ENCODE data around the gene SPATA46. TPM values are rescaled to one million over a fixed set of nuclear protein-coding genes. Genes with fewer than 3 reads are reported as not detected.

The SPATA46 gene
- total and polyA plus RNA-seq, 2 donors (not counting 3 experiments of a cell fraction or from before 2014, with no cell fraction given) = not detected

DNA sequence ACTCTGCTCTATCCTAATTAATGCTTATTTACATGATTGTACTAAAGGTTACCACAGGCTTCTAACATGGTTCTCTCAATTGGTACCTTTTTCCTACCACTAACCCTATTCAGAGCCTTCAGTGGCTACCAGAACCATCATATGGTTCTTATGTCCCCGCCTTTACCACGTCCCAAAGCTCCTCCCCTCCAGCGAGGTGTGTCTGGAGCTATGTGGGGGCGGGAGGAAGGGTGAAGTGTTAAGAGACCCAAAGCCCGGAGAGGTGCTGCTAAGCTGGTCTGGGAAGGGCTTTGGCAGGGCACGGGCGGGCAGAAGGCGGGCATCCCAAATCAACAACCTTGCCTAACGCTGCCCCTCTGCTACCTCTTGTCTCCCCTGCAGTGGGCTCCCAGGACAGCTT is 10.0 kb downstream of the SPATA46 start:
- CTCF ChIA-PET = interaction anchor here (1.4 to 4.4 kb wide), 3 partner anchors 9 to 19 kb away, joined by 3 to 24 read pairs (median 4); no protein-coding TSS in a partner anchor
- intact Hi-C loops (cut with micrococcal nuclease) = no loop called here
- no TSS peak for BruUV-seq (replicated peaks)
- no peaks in the 10 kb centered on the region for H3K27me3 ChIP-seq (ENCODE audit: control insufficient read depth in 2 of 2, insufficient read depth in 2 of 2, low read length in 2 of 2)
- H3K4me1 ChIP-seq (ENCODE audit: control insufficient read depth, extremely low read depth, insufficient read depth, low read length) = no peaks in the 10 kb centered on the region
- dilution Hi-C loops (cut with MboI; ENCODE audit: extremely low pct_ligation_motif_present, low sequenced_read_pairs) = no loop called here
- peaks cover 0 to 4% of the 10 kb centered on the region in 2 experiments for H3K36me3 ChIP-seq (ENCODE audit: control insufficient read depth in 2 of 2, extremely low read depth in 1 of 2, insufficient read depth in 2 of 2, low read length in 2 of 2)
- DNase-seq (ENCODE audit: low read depth, low spot score) (no peak), FAIRE-seq (no peak)
- H3K9me1 ChIP-seq (replicated peaks; ENCODE audit: control insufficient read depth, extremely low read depth, insufficient read depth, low read length) = no peaks in the 10 kb centered on the region
- H2AFZ ChIP-seq (ENCODE audit: low read depth, low read length) = no peak overlapping the region
- no peak overlapping the region for H3K9ac ChIP-seq (replicated peaks; ENCODE audit: extremely low read depth, insufficient read depth, low read length)
- no peak overlapping the region for H3K4me3 ChIP-seq (replicated peaks in 1 of 3; ENCODE audit: insufficient read depth in 1 of 3, low read depth in 1 of 3, low read length in 3 of 3)
- no peaks in the 10 kb centered on the region for H3K79me2 ChIP-seq (ENCODE audit: control insufficient read depth, insufficient read depth, low read length)
- POLR2A ChIA-PET = no interaction called here
- H3K4me2 ChIP-seq (ENCODE audit: insufficient read depth, low read length) = no peak overlapping the region
- no peaks in the 10 kb centered on the region for H3K9me3 ChIP-seq (replicated peaks; ENCODE audit: control insufficient read depth, insufficient read depth, low read length)
- H4K20me1 ChIP-seq (replicated peaks; ENCODE audit: control insufficient read depth, extremely low read depth, insufficient read depth, low read length) = no peaks in the 10 kb centered on the region
- H3K27ac ChIP-seq (ENCODE audit: insufficient read depth, low read depth, low read length) = no peak overlapping the region
- TF ChIP-seq, protein P1, sequence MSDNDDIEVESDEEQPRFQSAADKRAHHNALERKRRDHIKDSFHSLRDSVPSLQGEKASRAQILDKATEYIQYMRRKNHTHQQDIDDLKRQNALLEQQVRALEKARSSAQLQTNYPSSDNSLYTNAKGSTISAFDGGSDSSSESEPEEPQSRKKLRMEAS (IDR thresholded peaks at IDR 0.05; ENCODE audit: insufficient read depth, insufficient read length) = no peak
- TF ChIP-seq JUN (IDR thresholded peaks at IDR 0.05; ENCODE audit: borderline replicate concordance, insufficient read depth, insufficient read length, low read depth) (no peak), POLR2AphosphoS5 (IDR thresholded peaks at IDR 0.05; ENCODE audit: insufficient read depth, low read depth, low read length) (no peak), MYC (IDR thresholded peaks at IDR 0.05; ENCODE audit: low read depth, low read length) (no peak), FOS (IDR thresholded peaks at IDR 0.05; ENCODE audit: borderline replicate concordance, insufficient read depth, low read length) (no peak), POLR2A (IDR thresholded peaks at IDR 0.05; ENCODE audit: low read depth, low read length) (no peak), EZH2 (IDR thresholded peaks at IDR 0.05; ENCODE audit: borderline replicate concordance, low read depth, low read length, severe bottlenecking) (no peak), GATA2 (IDR thresholded peaks at IDR 0.05; ENCODE audit: insufficient read depth, insufficient read length, low read depth, low read length) (no peak)
- TF ChIP-seq, protein P2, sequence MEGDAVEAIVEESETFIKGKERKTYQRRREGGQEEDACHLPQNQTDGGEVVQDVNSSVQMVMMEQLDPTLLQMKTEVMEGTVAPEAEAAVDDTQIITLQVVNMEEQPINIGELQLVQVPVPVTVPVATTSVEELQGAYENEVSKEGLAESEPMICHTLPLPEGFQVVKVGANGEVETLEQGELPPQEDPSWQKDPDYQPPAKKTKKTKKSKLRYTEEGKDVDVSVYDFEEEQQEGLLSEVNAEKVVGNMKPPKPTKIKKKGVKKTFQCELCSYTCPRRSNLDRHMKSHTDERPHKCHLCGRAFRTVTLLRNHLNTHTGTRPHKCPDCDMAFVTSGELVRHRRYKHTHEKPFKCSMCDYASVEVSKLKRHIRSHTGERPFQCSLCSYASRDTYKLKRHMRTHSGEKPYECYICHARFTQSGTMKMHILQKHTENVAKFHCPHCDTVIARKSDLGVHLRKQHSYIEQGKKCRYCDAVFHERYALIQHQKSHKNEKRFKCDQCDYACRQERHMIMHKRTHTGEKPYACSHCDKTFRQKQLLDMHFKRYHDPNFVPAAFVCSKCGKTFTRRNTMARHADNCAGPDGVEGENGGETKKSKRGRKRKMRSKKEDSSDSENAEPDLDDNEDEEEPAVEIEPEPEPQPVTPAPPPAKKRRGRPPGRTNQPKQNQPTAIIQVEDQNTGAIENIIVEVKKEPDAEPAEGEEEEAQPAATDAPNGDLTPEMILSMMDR (IDR thresholded peaks at IDR 0.05; ENCODE audit: extremely low read depth in 1 of 2, insufficient read depth in 1 of 2, low read depth in 1 of 2, low read length in 2 of 2) = no peak
